ENCODE measurements around the gene SMPX.

Gene SMPX

DNA sequence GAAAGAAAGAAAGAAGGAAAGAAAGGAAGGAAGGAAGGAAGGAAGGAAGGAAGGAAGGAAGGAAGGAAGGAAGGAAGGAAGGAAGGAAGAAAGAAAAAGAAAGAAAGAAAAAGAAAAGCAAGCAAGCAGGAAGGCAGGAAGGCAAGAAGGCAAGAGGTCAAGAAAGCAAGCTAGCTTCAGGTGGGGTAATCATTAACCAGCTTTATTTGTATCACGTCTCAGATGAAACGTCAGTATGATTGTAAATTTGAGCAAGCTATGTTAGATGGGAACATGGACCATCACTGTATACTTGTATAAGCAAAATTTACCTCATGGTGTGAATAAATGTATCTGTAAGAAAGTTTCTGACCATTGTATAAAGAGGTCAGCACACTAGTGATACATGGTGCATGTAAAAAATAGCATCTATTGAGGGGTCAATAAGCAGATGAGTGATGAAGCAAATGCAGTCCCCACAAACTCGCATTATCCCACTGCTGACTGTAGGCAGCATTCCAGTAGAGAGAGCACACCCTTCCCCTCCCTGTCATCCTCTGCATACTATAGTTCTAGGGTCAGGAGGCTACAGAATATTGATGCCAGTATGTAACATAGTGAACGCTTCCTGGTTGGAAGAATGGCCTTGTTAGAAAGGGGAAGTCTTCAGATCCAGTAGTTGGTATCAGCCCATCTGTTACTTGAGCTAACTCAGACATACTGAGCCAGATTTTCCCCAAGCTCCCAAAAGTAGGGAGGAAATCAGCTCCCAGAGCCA is 83.3 kb downstream of the SMPX start:
- in situ Hi-C loops (cut with MboI; ENCODE audit: low pct_unique_long_range_greater_than_20kb, low sequenced_read_pairs, unreplicated experiment), result no loop called here
- TF ChIP-seq CTCF (IDR thresholded peaks at IDR 0.05; ENCODE audit: extremely low read depth, insufficient read depth, missing control alignments), result no peak
- no peak for DNase-seq (ENCODE audit: low spot score)

DNA sequence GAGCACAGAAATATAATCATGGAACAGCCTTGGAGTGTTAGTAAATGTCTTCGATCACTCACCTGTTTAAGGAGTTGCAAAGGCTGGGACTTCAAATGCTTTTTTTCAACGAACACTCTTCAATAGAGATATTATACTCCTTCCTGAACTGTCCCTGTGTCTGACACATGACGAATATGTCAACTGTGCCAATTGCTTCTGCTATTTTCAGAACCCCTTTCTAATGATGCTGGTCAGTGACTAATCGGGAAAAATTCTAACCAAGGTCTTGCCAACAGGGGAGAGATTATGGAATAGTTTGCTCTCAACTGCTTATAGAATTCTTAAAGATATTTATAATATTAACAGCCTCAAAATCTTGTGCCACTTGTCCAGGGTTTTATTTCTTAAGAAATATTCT is 91.2 kb downstream of the SMPX start:
- TF ChIP-seq CTCF (IDR thresholded peaks at IDR 0.05; ENCODE audit: extremely low read depth, insufficient read depth, missing control alignments), result no peak
- DNase-seq (ENCODE audit: low spot score), result no peak
- in situ Hi-C loops (cut with MboI; ENCODE audit: low pct_unique_long_range_greater_than_20kb, low sequenced_read_pairs, unreplicated experiment), result no loop called here

DNA sequence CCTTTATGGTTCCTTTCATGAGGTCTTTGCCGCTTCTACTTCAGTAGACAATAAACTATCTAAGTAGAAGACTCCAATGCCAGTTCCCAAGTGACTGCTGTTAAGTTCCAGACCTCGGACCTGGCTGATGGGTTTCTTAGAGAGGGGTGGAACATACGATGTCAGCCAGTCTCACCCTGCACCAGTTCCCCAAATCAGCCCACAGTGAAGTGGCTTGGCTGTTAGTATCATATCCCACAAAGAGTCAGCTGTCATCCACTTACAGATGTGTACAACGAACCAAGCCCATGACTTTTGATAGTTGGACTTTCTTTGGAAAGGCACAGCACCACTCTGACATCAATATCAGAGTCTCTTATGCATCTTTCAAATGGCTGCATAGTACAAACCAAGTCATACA is 91.7 kb downstream of the SMPX start:
- in situ Hi-C loops (cut with MboI; ENCODE audit: low pct_unique_long_range_greater_than_20kb, low sequenced_read_pairs, unreplicated experiment), result no loop called here

GRCh38 chrX:21662761-21663160 is 95.2 kb downstream of the SMPX start:
- DNase-seq (ENCODE audit: low spot score), result no peak
- no peak for TF ChIP-seq CTCF (IDR thresholded peaks at IDR 0.05; ENCODE audit: extremely low read depth, insufficient read depth, missing control alignments)
- in situ Hi-C loops (cut with MboI; ENCODE audit: low pct_unique_long_range_greater_than_20kb, low sequenced_read_pairs, unreplicated experiment), result no loop called here

More for the DNA sequence above, 91.7 kb downstream of the SMPX start:
- no peak for DNase-seq (ENCODE audit: low spot score)
- no peak for TF ChIP-seq CTCF (IDR thresholded peaks at IDR 0.05; ENCODE audit: extremely low read depth, insufficient read depth, missing control alignments)

DNA sequence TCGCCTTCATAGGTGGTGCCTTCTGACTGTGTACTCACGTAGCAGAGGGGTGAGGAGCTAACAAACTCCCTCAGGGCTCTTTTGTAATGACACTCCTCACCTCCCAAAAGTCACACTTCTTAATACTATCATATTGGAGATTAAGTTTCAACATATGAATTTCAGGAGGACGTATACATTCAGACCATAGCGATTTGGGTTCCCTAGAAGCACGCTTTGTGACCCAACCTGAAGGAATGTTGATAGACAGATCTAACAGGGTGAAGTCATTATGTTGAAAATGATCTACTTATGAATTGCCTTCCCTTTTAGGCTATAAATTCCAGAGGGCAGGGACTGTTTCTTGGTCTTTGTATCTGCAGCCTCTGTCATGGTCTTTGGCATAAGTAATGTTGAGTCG is 96.6 kb downstream of the SMPX start:
- TF ChIP-seq CTCF (IDR thresholded peaks at IDR 0.05; ENCODE audit: extremely low read depth, insufficient read depth, missing control alignments), result no peak
- in situ Hi-C loops (cut with MboI; ENCODE audit: low pct_unique_long_range_greater_than_20kb, low sequenced_read_pairs, unreplicated experiment), result no loop called here
- no peak for DNase-seq (ENCODE audit: low spot score)

GRCh38 chrX:21660156-21660555 is 97.8 kb downstream of the SMPX start:
- DNase-seq (ENCODE audit: low spot score), result no peak
- no peak for TF ChIP-seq CTCF (IDR thresholded peaks at IDR 0.05; ENCODE audit: extremely low read depth, insufficient read depth, missing control alignments)
- in situ Hi-C loops (cut with MboI; ENCODE audit: low pct_unique_long_range_greater_than_20kb, low sequenced_read_pairs, unreplicated experiment), result no loop called here

All from GM13977 (cell line).